SIG-M5 (cell line): ENCODE data around the gene TSKU.
"Not testable (repeated sequence)": the region's sequence is repeated elsewhere in the genome, so short reads cannot be mapped to it uniquely, and the experiment has no call there.

Experiments used
- DNase-seq: peaks from one replicate; lab custom pipeline; 2025; lab: John Stamatoyannopoulos, UW

The TSKU gene

GRCh38 chr11:76824980-76825725 is 42.0 kb downstream of the TSKU start:
- DNase-seq = no peak

- no peak for DNase-seq
These were observed 42.7 kb downstream of the TSKU start for GRCh38 chr11:76825726-76826396.

GRCh38 chr11:76826508-76826907 is 43.4 kb downstream of the TSKU start:
- DNase-seq = not testable (repeated sequence)

- not testable (repeated sequence) for DNase-seq
These were observed 43.8 kb downstream of the TSKU start for GRCh38 chr11:76827005-76827404.

GRCh38 chr11:76830639-76831327 is 47.6 kb downstream of the TSKU start:
- DNase-seq = no peak

GRCh38 chr11:76831686-76832310 is 48.6 kb downstream of the TSKU start:
- DNase-seq = no peak

- DNase-seq = no peak
These were observed 49.2 kb downstream of the TSKU start for GRCh38 chr11:76832361-76832760.

- DNase-seq = no peak
These were observed 51.0 kb downstream of the TSKU start for GRCh38 chr11:76834151-76834550.

- no peak for DNase-seq
These were observed 51.9 kb downstream of the TSKU start for GRCh38 chr11:76835036-76835435.

- DNase-seq = no peak
These were observed 52.9 kb downstream of the TSKU start for GRCh38 chr11:76835928-76836612.

- no peak for DNase-seq
These were observed 53.6 kb downstream of the TSKU start for GRCh38 chr11:76836613-76837291.

GRCh38 chr11:76837696-76838677 is 54.8 kb downstream of the TSKU start:
- no peak for DNase-seq

GRCh38 chr11:76838678-76839068 is 55.5 kb downstream of the TSKU start:
- no peak for DNase-seq

GRCh38 chr11:76839311-76839710 is 56.2 kb downstream of the TSKU start:
- no peak for DNase-seq

- DNase-seq = no peak
These were observed 58.8 kb downstream of the TSKU start for GRCh38 chr11:76841923-76842452.

- no peak for DNase-seq
These were observed 60.8 kb downstream of the TSKU start for GRCh38 chr11:76843907-76844306.

GRCh38 chr11:76844511-76844910 is 61.4 kb downstream of the TSKU start:
- no peak for DNase-seq

GRCh38 chr11:76845069-76845468 is 61.9 kb downstream of the TSKU start:
- DNase-seq = no peak

- no peak for DNase-seq
These were observed 63.3 kb downstream of the TSKU start for GRCh38 chr11:76846441-76846840.
